Measurements from ENCODE around the gene ADCY1.

The ADCY1 gene

GRCh38 chr7:45589915-45590678 lies 15.9 kb downstream of the ADCY1 start:
- H3K79me2 ChIP-seq (ENCODE audit: insufficient read depth, low read length), result no peaks in the 10 kb centered on the region
- no peaks in the 10 kb centered on the region for H3K9me3 ChIP-seq (ENCODE audit: insufficient read depth, low read depth, low read length)
- H3K27me3 ChIP-seq (ENCODE audit: insufficient read depth, low read length, poor library complexity, severe bottlenecking), result no peaks in the 10 kb centered on the region
- no peaks in the 10 kb centered on the region for H3K9me2 ChIP-seq (replicated peaks; ENCODE audit: low read depth, low read length)
- no peak overlapping the region for H3K4me2 ChIP-seq (ENCODE audit: low read depth, low read length, poor library complexity, severe bottlenecking)
- H3F3A ChIP-seq (ENCODE audit: low read depth), result no peaks in the 10 kb centered on the region
- no peak overlapping the region for H3K9ac ChIP-seq (ENCODE audit: low read depth, low read length, poor library complexity, severe bottlenecking)
- no peaks in the 10 kb centered on the region for H3K36me3 ChIP-seq (ENCODE audit: insufficient read depth, low read length)
- H3K4me3 ChIP-seq (ENCODE audit: low read length, poor library complexity, severe bottlenecking), result no peak overlapping the region
- no peak overlapping the region for H2AFZ ChIP-seq (ENCODE audit: low read length)
- TF ChIP-seq CTCF (conservative IDR thresholded peaks at IDR 0.05; ENCODE audit: low read length), result no peak
- TF ChIP-seq EZH2phosphoT487 (IDR thresholded peaks at IDR 0.05; ENCODE audit: borderline replicate concordance), result no peak
- H4K20me1 ChIP-seq (ENCODE audit: insufficient read depth, low read length, poor library complexity, severe bottlenecking), result no peaks in the 10 kb centered on the region
- no peaks in the 10 kb centered on the region for H3K4me1 ChIP-seq (ENCODE audit: insufficient read depth, low read length, poor library complexity, severe bottlenecking)

- no peaks in the 10 kb centered on the region for H3K9me3 ChIP-seq (ENCODE audit: insufficient read depth, low read depth, low read length)
- no peak overlapping the region for H3K4me2 ChIP-seq (ENCODE audit: low read depth, low read length, poor library complexity, severe bottlenecking)
- H4K20me1 ChIP-seq (ENCODE audit: insufficient read depth, low read length, poor library complexity, severe bottlenecking), result no peaks in the 10 kb centered on the region
- no peak overlapping the region for H2AFZ ChIP-seq (ENCODE audit: low read length)
- no peak overlapping the region for H3K4me3 ChIP-seq (ENCODE audit: low read length, poor library complexity, severe bottlenecking)
- no peaks in the 10 kb centered on the region for H3F3A ChIP-seq (ENCODE audit: low read depth)
- no peaks in the 10 kb centered on the region for H3K36me3 ChIP-seq (ENCODE audit: insufficient read depth, low read length)
- TF ChIP-seq CTCF (conservative IDR thresholded peaks at IDR 0.05; ENCODE audit: low read length), result no peak
- TF ChIP-seq EZH2phosphoT487 (IDR thresholded peaks at IDR 0.05; ENCODE audit: borderline replicate concordance), result no peak
- H3K9ac ChIP-seq (ENCODE audit: low read depth, low read length, poor library complexity, severe bottlenecking), result no peak overlapping the region
- no peaks in the 10 kb centered on the region for H3K27me3 ChIP-seq (ENCODE audit: insufficient read depth, low read length, poor library complexity, severe bottlenecking)
- no peaks in the 10 kb centered on the region for H3K79me2 ChIP-seq (ENCODE audit: insufficient read depth, low read length)
- H3K4me1 ChIP-seq (ENCODE audit: insufficient read depth, low read length, poor library complexity, severe bottlenecking), result no peaks in the 10 kb centered on the region
- no peaks in the 10 kb centered on the region for H3K9me2 ChIP-seq (replicated peaks; ENCODE audit: low read depth, low read length)
Observed at GRCh38 chr7:45590679-45591057, 16.5 kb downstream of the ADCY1 start.

- Histone ChIP-seq H4K20me1 (ENCODE audit: insufficient read depth, low read length, poor library complexity, severe bottlenecking) (no peaks in the 10 kb centered on the region), H3K4me1 (ENCODE audit: insufficient read depth, low read length, poor library complexity, severe bottlenecking) (no peaks in the 10 kb centered on the region), H3K79me2 (ENCODE audit: insufficient read depth, low read length) (no peaks in the 10 kb centered on the region), H3K4me2 (ENCODE audit: low read depth, low read length, poor library complexity, severe bottlenecking) (no peak overlapping the region), H3K9ac (ENCODE audit: low read depth, low read length, poor library complexity, severe bottlenecking) (no peak overlapping the region), H3K9me2 (replicated peaks; ENCODE audit: low read depth, low read length) (no peaks in the 10 kb centered on the region), H3K9me3 (ENCODE audit: insufficient read depth, low read depth, low read length) (no peaks in the 10 kb centered on the region), H3K4me3 (ENCODE audit: low read length, poor library complexity, severe bottlenecking) (no peak overlapping the region), H3F3A (ENCODE audit: low read depth) (no peaks in the 10 kb centered on the region), H3K27me3 (ENCODE audit: insufficient read depth, low read length, poor library complexity, severe bottlenecking) (no peaks in the 10 kb centered on the region), H2AFZ (ENCODE audit: low read length) (no peak overlapping the region), H3K36me3 (ENCODE audit: insufficient read depth, low read length) (no peaks in the 10 kb centered on the region)
- TF ChIP-seq EZH2phosphoT487 (IDR thresholded peaks at IDR 0.05; ENCODE audit: borderline replicate concordance) (no peak), CTCF (conservative IDR thresholded peaks at IDR 0.05; ENCODE audit: low read length) (no peak)
Observed at GRCh38 chr7:45591101-45591906, 17.1 kb downstream of the ADCY1 start.

All from Loucy (cell line).